Hematopoietic multipotent progenitor cell treated with erythropoietin and hydrocortisone succinate and interleukin-3 and kit ligand, for 15 days (in vitro differentiated cells): Measurements from ENCODE around the gene ADAMTS14.
"Not testable (repeated sequence)": the region's sequence is repeated elsewhere in the genome, so short reads cannot be mapped to it uniquely, and the experiment has no call there.

Experiments
- DNase-seq: peaks from one replicate; pipeline ENCODE4 v3.0.0-alpha.2; 2015; ENCODE audit warnings: low spot score

ADAMTS14 gene

GRCh38 chr10:70656489-70656888 lies 15.8 kb upstream of the ADAMTS14 start:
- no peak for DNase-seq

GRCh38 chr10:70657041-70657440 lies 15.3 kb upstream of the ADAMTS14 start:
- no peak for DNase-seq

DNA sequence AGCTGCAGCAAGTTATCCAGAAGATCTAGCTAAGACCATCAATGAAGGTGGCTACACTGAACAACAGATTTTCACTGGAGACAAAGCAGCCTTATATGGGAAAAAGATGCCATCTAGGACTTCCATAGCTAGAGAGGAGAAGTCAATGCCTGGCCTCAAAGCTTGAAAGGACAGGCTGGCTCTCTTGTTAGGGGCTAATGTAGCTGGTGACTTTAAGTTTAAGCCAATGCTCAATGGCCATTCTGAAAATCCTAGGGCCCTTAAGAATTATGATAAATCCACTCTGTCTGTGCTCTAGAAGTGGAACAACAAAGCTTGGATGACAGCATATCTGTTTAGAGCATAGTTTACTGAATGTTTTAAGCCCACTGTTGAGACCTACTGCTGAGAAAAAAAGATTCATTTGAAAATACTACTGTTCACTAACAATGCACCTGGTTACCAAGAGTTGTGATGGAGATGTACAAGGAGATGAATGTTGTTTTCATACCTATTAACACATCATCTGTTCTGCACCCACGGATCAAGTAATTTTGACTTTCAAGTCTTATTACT lies 13.6 kb upstream of the ADAMTS14 start:
- DNase-seq, result no peak

- DNase-seq, result no peak
Measured at GRCh38 chr10:70659306-70659705, 13.0 kb upstream of the ADAMTS14 start.

DNA sequence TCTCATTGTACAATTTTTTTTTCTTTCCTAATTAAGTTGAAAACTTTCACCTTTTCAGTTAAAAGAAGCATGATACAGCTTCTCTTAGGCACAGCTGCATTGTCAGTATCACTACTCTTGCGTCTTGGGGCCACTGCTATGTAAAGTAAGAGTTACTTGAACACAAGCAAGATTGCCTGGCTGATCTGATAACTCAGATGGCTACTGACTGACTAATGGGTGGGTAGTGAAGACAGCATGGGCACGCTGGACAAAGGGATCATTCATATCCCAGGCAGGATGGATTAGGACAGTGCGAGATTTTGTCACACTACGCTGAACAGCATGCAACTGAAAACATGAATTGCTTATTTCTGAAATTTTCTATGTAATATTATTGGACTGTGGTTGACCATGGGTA lies 11.6 kb upstream of the ADAMTS14 start:
- DNase-seq, result no peak

DNA sequence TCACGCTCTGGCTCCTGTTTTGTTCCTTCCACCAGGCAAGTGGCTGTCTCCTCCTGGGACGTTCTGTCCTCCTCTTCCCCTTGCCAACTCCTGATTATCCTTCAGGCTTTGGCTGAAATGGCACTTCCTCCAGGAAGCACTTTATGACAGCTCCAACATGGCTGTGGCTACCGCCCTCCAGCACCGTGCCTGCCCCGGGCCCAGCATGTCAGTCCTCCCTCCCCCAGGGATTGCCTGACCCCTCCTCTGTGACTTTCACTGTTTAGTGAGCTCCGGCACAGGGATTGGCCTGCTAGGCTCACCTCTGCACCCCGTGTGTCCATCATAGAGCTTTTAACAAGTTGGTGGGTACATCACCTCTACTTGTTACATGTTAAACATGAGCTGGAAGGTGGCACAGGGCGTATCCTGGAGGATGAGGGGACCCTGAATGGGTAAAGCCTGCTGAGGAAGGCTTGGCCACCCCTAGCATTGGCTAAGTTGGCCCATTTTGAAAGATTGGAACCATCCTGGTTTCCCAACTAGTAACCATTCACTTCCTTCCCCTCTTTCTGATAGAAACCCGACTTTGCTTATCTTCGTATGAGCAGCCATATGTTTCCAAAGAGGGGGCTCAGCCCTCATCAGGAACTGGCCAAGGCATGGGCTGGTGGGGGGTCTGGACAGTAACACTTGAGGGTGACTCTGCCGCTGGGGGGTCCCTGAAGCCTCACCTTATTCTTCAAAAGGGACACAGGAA lies 10.5 kb upstream of the ADAMTS14 start:
- no peak for DNase-seq

- no peak for DNase-seq
Measured at GRCh38 chr10:70662362-70663220, 9.7 kb upstream of the ADAMTS14 start.

GRCh38 chr10:70663458-70664409 lies 8.6 kb upstream of the ADAMTS14 start:
- not testable (repeated sequence) for DNase-seq

GRCh38 chr10:70664702-70665195 lies 7.6 kb upstream of the ADAMTS14 start:
- no peak for DNase-seq

- DNase-seq, result peak; percentile 62
Measured at GRCh38 chr10:70666960-70667798, 5.1 kb upstream of the ADAMTS14 start.

DNA sequence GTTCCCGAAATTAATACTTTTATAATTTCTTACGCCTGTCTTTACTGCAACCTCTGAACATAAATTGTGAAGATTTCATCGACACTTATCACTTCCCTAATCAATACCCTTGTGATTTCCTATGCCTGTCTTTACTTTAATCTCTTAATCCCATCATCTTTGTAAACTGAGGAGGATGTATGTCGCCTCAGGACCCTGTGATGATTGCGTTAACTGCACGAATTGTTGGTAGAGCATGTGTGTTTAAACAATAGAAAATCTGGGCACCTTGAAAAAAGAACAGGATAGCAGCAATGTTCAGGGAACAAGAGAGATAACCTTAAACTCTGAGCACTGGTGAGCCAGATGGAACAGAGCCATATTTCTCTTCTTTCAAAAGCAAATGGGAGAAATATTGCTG lies 4.5 kb upstream of the ADAMTS14 start:
- DNase-seq, result not testable (repeated sequence)

- no peak for DNase-seq
Measured at GRCh38 chr10:70668454-70668970, 3.8 kb upstream of the ADAMTS14 start.

GRCh38 chr10:70669015-70669414 lies 3.3 kb upstream of the ADAMTS14 start:
- DNase-seq, result no peak

- no peak for DNase-seq
Measured at GRCh38 chr10:70669732-70670317, 2.5 kb upstream of the ADAMTS14 start.

DNA sequence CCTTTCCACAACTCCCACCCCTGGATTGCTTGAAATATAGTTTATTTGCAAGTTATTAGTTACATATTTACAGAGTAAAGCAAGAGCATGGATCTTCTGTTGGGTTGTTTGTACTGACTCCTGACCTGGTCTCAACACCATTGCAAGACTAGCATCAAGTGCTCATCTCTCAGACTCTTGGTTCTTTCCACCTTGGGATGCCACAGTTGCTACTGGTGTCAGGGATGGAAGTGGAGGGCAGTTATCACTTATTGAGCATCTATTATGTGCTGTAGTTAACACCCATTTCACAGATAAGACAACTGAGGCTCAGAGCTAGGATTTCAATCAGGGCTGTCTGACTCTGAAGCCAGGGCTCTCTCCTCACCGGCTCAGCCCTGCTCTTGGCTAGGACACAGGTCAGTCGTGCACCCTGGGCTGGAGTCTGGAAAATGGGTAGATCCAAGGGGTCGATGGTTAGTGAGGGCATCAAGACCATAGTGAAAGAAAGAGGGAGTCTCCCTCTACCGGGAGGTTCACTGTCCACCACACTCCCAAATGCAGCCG lies 614 bp upstream of the ADAMTS14 start:
- DNase-seq, result no peak

DNA sequence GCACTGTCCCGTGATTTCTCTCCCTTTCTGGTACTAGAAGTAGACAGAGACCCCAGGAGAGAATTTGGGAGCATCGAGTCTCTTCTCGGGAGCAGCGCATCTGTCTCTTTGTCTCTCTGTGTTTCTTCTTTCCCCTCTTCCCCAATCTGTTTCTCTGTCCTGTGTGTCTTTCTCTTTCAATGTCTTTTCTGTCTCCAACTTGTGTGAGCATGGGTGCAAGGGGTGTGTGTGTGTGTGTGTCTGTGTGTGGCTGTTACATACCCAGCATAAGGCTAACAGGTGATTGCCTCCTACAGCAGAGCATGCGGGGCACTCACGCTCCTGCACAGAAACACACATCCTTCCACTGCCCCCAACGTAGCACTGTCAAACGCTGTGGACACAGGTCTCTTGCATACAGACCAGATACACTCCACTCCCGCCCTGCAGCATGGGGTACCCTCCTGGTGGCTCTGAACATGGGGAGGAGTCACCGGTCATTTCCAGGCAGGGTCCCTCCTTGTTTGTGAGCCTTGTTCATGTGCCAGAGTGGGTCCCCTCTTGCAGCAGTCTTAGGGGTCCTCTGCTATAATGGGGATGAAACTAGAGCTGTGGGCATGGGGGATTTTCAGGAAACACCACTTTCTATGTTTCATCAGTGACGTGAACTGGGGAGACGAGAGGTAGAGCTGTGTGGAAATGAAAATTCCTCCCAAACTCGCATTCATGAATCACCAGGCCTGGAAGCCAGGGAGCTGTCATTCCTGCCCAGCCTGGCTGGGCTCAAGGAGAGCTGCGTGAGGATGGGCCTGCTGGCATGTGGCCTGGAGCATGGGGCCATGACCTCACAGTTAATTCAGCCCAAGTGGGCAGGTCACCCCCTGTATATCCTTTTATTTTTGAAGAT lies 980 bp downstream of the ADAMTS14 start:
- no peak for DNase-seq

GRCh38 chr10:70673929-70674559 lies 1.7 kb downstream of the ADAMTS14 start:
- no peak for DNase-seq
